Psoas muscle (tissue), 8 donors: ENCODE measurements around the gene FAM47B. TPM values are rescaled to one million over a fixed set of nuclear protein-coding genes. Genes with fewer than 3 reads are reported as not detected.

Source experiments
- ATAC-seq, 4 donors: fragments of 200-7000 bp; cut with Tn5 transposase; one replicate each; pipeline ENCODE4 v1.9.1; 2020; ENCODE audit warnings: moderate library complexity in 3 of 4, mild to moderate bottlenecking in 2 of 4
- DNase-seq, 2 donors: peaks; one replicate each; pipeline ENCODE4 v3.0.0-alpha.2; 2020
- H3K27ac ChIP-seq: fragments of 200-600 bp; one replicate; pipeline ENCODE4 v1.8.0; 2022
- H3K27me3 ChIP-seq, 3 donors: fragments of 200-600 bp in 1 of 3; one replicate each; pipeline versions ENCODE4 v1.6.1 to v1.8.0; 2013 to 2022; ENCODE audit warnings: low read length in 2 of 3, mild to moderate bottlenecking in 2 of 3, moderate library complexity in 1 of 3; ENCODE audit not compliant: insufficient read depth in 3 of 3
- H3K36me3 ChIP-seq, 2 donors: fragments of 200-600 bp in 1 of 2; one replicate each; pipeline versions ENCODE4 v1.6.1 to v1.8.0; 2013 to 2022; ENCODE audit warnings: low read depth in 1 of 2, mild to moderate bottlenecking in 1 of 2, moderate library complexity in 1 of 2; ENCODE audit not compliant: insufficient read depth in 1 of 2
- H3K4me1 ChIP-seq: fragments of 200-600 bp; one replicate; pipeline ENCODE4 v1.8.0; 2022
- H3K4me3 ChIP-seq: fragments of 200-600 bp; one replicate; pipeline ENCODE4 v1.8.0; 2022; ENCODE audit warnings: mild to moderate bottlenecking
- H3K9me3 ChIP-seq: fragments of 200-600 bp; one replicate; pipeline ENCODE4 v1.8.0; 2022
- WGBS, 3 donors: extraction: QIAGEN DNeasy Blood & Tissue Kit; methylation state at CpG; one replicate each; pipeline versions ENCODE4 v1.1.6 to v1.1.7; 2013; 5-methylcytosine and 5-hydroxymethylcytosine counted together
- intact Hi-C, 2 donors: fragments of 100-400 bp; cut with DNase I; formaldehyde crosslinking; loops; one replicate each; pipeline versions ENCODE4 v1.11.0 to v1.14.2; 2022
- polyA plus RNA-seq, 3 donors: library from polyadenylated mRNA; stranded (reverse); fragments of 200-250 nt; gene quantifications; one replicate each; pipeline ENCODE4 v1.2.3, GENCODE V29; 2013
- total RNA-seq, 4 donors: library from RNA; stranded (reverse); fragmentation: NEBNext Ultra II Directional in 2 of 4; extraction: Animal tissue kit (Norgen Biotek cat#: 25700) in 2 of 4; gene quantifications; one replicate each; pipeline versions ENCODE4 v1.2.1 to v1.2.4, GENCODE V29; 2021 to 2023
- TF ChIP-seq, protein P1 (sequence below): fragments of 200-600 bp; IDR thresholded peaks from one replicate; pipeline ENCODE4 v1.8.0; 2022; ENCODE audit warnings: antibody characterized with exemption
- donor health status: healthy with polysubstance abuse.
- donor health status: DM: no; HTN: no; CAD: no; lungs with moderate emphysema.
- donor health status: Bipolar disorder and iron deficiency.
- donor health status: healthy.
- donor health status: DM: yes; HTN: yes; CAD: no.
- donor health status: DM: no; HTN: no; CAD: no.
- donor health status: DM: no; HTN: no; CAD: no.
- donor health status: DM: yes; HTN: yes; CAD: no.

The FAM47B gene
- total and polyA plus RNA-seq, 7 donors, result not detected

DNA sequence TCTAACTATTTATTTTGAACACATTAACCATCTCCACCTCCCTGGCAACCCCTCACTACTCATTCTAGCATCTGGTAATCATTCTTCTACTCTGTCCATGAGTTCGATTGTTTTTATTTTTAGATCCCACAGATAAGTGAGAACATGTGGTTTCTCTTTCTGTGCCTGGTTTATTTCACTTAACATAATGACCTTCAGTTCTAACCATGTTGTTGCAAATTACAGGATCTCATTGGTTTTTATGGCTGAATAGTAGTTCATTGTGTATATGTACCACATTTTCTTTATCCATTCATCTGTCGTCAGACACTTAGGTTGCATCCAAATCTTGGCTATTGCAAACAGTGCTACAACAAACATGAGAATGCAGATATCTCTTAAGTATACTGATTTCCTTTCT lies 33.4 kb upstream of the FAM47B start:
- no peaks in the 10 kb centered on the region for H3K36me3 ChIP-seq
- TF ChIP-seq, protein P1, sequence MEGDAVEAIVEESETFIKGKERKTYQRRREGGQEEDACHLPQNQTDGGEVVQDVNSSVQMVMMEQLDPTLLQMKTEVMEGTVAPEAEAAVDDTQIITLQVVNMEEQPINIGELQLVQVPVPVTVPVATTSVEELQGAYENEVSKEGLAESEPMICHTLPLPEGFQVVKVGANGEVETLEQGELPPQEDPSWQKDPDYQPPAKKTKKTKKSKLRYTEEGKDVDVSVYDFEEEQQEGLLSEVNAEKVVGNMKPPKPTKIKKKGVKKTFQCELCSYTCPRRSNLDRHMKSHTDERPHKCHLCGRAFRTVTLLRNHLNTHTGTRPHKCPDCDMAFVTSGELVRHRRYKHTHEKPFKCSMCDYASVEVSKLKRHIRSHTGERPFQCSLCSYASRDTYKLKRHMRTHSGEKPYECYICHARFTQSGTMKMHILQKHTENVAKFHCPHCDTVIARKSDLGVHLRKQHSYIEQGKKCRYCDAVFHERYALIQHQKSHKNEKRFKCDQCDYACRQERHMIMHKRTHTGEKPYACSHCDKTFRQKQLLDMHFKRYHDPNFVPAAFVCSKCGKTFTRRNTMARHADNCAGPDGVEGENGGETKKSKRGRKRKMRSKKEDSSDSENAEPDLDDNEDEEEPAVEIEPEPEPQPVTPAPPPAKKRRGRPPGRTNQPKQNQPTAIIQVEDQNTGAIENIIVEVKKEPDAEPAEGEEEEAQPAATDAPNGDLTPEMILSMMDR, result no peak
- no peak overlapping the region for H3K27ac ChIP-seq
- H3K4me3 ChIP-seq, result no peak overlapping the region
- no peak for ATAC-seq
- no peak for DNase-seq
- H3K4me1 ChIP-seq, result no peaks in the 10 kb centered on the region
- intact Hi-C loops, result no loop called here
- no peaks in the 10 kb centered on the region for H3K27me3 ChIP-seq
- WGBS, 3 donors, result 56 to 60% (median 59%) methylated on average over 2 of the region's 2 CpGs
- no peaks in the 10 kb centered on the region for H3K9me3 ChIP-seq

DNA sequence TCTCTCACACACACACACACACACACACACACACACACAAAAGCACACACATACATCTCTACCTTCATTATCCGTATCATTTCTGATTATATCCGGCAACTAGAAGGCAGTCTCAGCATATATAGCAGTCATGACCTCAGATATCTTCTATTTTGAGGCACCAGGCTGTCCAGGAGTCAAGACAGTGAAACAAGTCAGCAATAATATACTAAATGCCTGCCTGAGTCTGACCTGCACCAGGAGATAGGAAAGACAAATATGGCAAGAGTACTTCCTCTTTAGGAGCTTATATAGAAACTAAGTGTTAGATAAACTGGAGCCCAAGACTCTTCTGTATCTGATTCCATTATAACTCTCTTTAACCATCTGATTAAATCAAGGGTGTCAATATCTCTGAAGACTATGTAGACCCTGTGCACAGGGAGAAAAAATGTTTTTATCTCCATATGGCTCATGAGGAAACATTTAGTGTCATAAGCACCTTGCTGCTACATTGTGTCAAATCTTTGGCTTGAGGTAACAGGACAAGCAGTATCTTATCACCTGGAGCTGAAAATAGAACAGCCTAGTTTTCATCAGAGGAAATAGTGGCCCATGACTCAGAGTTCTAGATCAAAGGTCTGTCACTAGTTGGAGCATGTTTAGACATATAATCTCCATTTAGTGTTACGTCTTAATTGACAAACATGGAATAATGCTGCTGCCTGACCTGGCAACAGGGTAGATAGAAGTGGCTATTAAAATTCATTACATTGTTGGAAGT lies 27.0 kb upstream of the FAM47B start:
- intact Hi-C loops, result no loop called here
- 41 to 55% (median 48%) methylated on average over 3 of the region's 3 CpGs for WGBS, 3 donors
- Histone ChIP-seq H3K27ac (no peak overlapping the region), H3K4me3 (no peak overlapping the region), H3K9me3 (no peaks in the 10 kb centered on the region), H3K4me1 (no peaks in the 10 kb centered on the region), H3K27me3 (no peaks in the 10 kb centered on the region), H3K36me3 (no peaks in the 10 kb centered on the region)
- peak; percentile 73 to 88 (median 86) for ATAC-seq
- TF ChIP-seq, protein P1, result no peak
- no peak for DNase-seq

DNA sequence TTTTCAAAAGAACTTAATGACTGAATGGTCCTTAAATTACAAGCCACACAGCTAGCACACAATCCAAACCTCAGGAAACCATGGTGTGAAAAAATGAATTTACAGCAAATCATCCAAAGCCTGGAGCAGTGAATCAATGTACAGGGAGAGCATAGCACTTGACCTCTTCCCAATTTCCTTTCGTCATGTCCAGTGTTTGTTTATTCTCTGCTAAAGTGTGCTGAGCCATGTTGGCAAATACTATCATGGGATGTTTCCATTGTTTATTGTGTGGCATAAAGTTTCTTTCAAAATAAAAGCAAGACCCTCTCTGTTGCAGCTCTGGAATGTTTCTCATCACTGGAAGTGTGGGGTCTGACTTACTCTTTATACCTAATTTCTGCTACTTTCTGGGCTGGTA lies 25.4 kb upstream of the FAM47B start:
- ATAC-seq, result no peak
- TF ChIP-seq, protein P1, result no peak
- Histone ChIP-seq H3K27me3 (no peaks in the 10 kb centered on the region), H3K4me3 (no peak overlapping the region), H3K4me1 (no peaks in the 10 kb centered on the region), H3K36me3 (no peaks in the 10 kb centered on the region), H3K9me3 (no peaks in the 10 kb centered on the region), H3K27ac (no peak overlapping the region)
- intact Hi-C loops, result no loop called here
- no peak for DNase-seq
- 44 to 67% (median 56%) methylated on average over 1 of the region's 1 CpG for WGBS, 3 donors

DNA sequence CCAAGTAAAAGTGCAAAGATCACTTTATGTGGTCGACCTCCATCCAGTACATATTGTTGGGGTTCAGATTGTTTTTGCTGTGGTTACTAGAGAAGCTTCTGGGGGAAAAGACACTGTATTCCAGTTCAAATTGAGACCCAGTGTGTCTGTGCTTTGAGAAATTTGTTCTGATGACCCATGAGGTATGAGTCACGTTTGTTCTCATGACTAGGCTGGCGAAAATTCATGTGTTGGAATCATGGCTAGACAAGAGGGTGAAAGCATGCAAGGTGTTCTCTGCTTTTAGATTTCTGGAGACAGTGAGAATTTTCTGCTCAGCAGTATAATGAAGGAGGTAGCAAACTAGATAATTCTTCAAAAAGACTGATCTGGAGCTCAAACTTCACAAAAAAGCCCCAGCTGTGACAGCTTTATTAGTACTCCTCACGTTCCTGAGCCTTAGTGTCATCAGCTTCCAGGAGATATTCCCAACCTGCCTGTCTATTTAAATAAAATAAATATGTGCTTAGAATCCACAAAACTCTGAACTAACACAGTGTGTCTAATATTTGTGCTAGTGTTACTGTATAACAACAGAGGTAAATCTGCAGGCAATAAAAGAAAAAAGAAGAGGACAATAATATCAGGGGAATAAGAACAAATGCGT lies 24.4 kb upstream of the FAM47B start:
- Histone ChIP-seq H3K4me1 (no peaks in the 10 kb centered on the region), H3K4me3 (no peak overlapping the region), H3K27ac (no peak overlapping the region), H3K9me3 (no peaks in the 10 kb centered on the region), H3K27me3 (no peaks in the 10 kb centered on the region), H3K36me3 (no peaks in the 10 kb centered on the region)
- TF ChIP-seq, protein P1, result no peak
- ATAC-seq, result peak; percentile 39 to 79 (median 72)
- DNase-seq, result no peak
- 35 to 71% (median 46%) methylated on average over 5 of the region's 5 CpGs for WGBS, 3 donors
- intact Hi-C loops, result no loop called here
